Aorta (tissue), 5 donors: ENCODE data around the gene CDHR2. TPM values are rescaled to one million over a fixed set of nuclear protein-coding genes. Genes with fewer than 3 reads are reported as not detected.

ENCODE experiments used
- ATAC-seq: fragments of 200-7000 bp; cut with Tn5 transposase; one replicate; pipeline ENCODE4 v1.9.1; 2022; ENCODE audit warnings: moderate library complexity; ENCODE audit not compliant: low FRiP score
- DNase-seq, 2 donors: peaks; one replicate each; pipeline ENCODE4 v3.0.0-alpha.2; 2020
- H3K27ac ChIP-seq, 2 donors: one replicate each; pipeline ENCODE4 v1.5.1; 2013; ENCODE audit warnings: low read length in 2 of 2, mild to moderate bottlenecking in 2 of 2, moderate library complexity in 2 of 2, control low read depth in 1 of 2, inconsistent platforms in 1 of 2, low read depth in 1 of 2
- H3K27me3 ChIP-seq, 2 donors: one replicate each; pipeline ENCODE4 v1.6.1; 2013; ENCODE audit warnings: control low read depth in 1 of 2, low read length in 1 of 2, mild to moderate bottlenecking in 1 of 2, moderate library complexity in 1 of 2; ENCODE audit not compliant: insufficient read depth in 2 of 2, control insufficient read depth in 1 of 2
- H3K36me3 ChIP-seq, 2 donors: one replicate each; pipeline ENCODE4 v1.6.1; 2013; ENCODE audit warnings: control low read depth in 1 of 2, low read length in 1 of 2, mild to moderate bottlenecking in 1 of 2; ENCODE audit not compliant: insufficient read depth in 2 of 2, control insufficient read depth in 1 of 2
- H3K4me1 ChIP-seq, 2 donors: one replicate each; pipeline ENCODE4 v1.6.1; 2013; ENCODE audit warnings: low read length in 2 of 2, control low read depth in 1 of 2, mild to moderate bottlenecking in 1 of 2, moderate library complexity in 1 of 2; ENCODE audit not compliant: insufficient read depth in 2 of 2, control insufficient read depth in 1 of 2
- H3K4me3 ChIP-seq, 2 donors: one replicate each; pipeline ENCODE4 v1.5.1; 2013; ENCODE audit warnings: low read length in 2 of 2, control low read depth in 1 of 2, mild to moderate bottlenecking in 1 of 2
- H3K9me3 ChIP-seq: one replicate; pipeline ENCODE4 v1.6.1; 2013; ENCODE audit warnings: mild to moderate bottlenecking, low read length; ENCODE audit not compliant: control insufficient read depth
- WGBS, 2 donors: extraction: QIAGEN DNeasy Blood & Tissue Kit; methylation state at CpG; one replicate each; pipeline ENCODE4 v1.1.7; 2013; 5-methylcytosine and 5-hydroxymethylcytosine counted together
- intact Hi-C, 2 donors: fragments of 100-400 bp; cut with DNase I; formaldehyde crosslinking; loops; one replicate each; pipeline versions ENCODE4 v1.14.2 to v1.15.0; 2022
- polyA plus RNA-seq, 2 donors: library from polyadenylated mRNA; stranded (reverse); fragments of 200-250 nt; gene quantifications; one replicate each; pipeline ENCODE4 v1.2.3, GENCODE V29; 2013
- total RNA-seq, 2 donors: library from RNA; stranded (reverse); fragmentation: NEBNext Ultra II Directional; extraction: Animal tissue kit (Norgen Biotek cat#: 25700); gene quantifications; one replicate each; pipeline ENCODE4 v1.2.1, GENCODE V29; 2021
- donor health status: healthy with polysubstance abuse.
- donor health status: Bipolar disorder and iron deficiency.
- donor health status: DM: no; HTN: no; CAD: no.
- donor health status: DM: no; HTN: no; CAD: no.
- donor health status: DM: yes; HTN: yes; CAD: no.

CDHR2 gene
- total and polyA plus RNA-seq, 4 donors = 0.08 to 21.5 TPM; not detected in 2

DNA sequence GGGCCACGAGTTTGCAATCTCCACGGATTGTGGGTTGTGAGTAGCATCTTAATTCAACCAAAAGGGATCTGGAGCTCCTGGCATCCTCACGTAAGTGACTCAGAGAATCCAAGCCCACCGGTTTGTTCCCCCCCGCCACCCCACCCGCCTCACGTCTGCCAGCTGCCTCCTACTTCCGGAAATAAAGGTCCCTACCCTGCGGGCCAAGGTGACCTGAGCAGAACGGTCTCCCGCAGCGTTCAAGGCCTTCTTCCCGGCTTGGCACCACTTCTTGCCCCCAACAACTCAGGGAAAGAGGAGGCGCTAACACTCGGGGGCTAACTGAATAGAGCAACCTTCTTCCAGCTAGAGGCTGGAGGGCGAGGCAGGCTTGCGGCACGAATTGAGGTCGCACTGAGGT lies 69.6 kb downstream of the CDHR2 start:
- Histone ChIP-seq H3K27ac (no peak overlapping the region), H3K9me3 (no peaks in the 10 kb centered on the region), H3K36me3 (no peaks in the 10 kb centered on the region), H3K4me3 (no peak overlapping the region), H3K27me3 (peaks cover 0 to 2% of the 10 kb centered on the region in 2 donors), H3K4me1 (no peaks in the 10 kb centered on the region)
- 25 to 30% methylated on average over 19 of the region's 19 CpGs for WGBS, 2 donors
- DNase-seq = no peak
- ATAC-seq = no peak
- intact Hi-C loops = no loop called here

GRCh38 chr5:176619203-176619568 lies 70.0 kb downstream of the CDHR2 start:
- 2 to 3% methylated on average over 20 to 31 of the region's 31 CpGs for WGBS, 2 donors
- peaks cover 0 to 2% of the 10 kb centered on the region in 2 donors for H3K27me3 ChIP-seq

DNA sequence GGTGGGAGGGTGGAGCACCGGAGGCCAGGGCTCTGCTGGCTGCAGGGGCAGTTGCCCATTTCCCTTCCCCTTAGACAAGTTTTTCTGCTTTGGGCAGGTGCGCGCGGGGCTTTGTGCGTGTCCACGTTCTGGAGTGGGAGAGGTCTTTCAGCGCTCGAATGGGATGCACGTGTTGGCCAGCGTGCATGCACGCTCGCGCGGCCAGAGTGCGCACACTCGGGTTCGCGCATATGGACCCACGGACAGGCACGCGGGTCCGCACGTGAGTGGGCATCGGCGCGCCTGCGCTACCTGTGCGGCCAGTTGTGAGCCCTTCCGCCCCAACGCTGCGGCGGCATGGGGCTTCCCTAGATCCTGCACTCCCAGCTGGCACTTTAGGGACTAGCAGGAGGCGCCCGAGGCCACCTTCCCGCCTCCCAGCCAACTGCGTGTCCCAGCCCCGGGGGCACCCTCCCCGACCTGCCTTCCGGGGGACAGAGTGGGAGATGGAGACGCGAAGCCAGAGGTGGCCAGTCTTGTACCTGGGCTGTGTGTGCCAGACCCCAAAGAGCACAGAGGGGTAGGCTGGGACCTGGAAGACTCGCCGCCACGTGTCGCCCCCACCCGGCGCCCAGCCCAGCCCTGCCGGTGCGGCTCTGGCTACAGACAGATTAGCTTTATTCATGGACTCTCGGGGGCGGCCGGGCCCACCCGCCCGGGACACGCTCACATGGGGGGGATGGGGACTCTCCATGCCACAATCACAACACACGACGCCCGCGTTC lies 70.6 kb downstream of the CDHR2 start:
- no peaks in the 10 kb centered on the region for H3K9me3 ChIP-seq
- no peak for ATAC-seq
- no peak for DNase-seq
- no peak overlapping the region for H3K4me3 ChIP-seq
- H3K27ac ChIP-seq = no peak overlapping the region
- intact Hi-C loops = no loop called here
- no peaks in the 10 kb centered on the region for H3K4me1 ChIP-seq
- H3K27me3 ChIP-seq = peaks cover 0 to 2% of the 10 kb centered on the region in 2 donors
- H3K36me3 ChIP-seq = no peaks in the 10 kb centered on the region
- WGBS, 2 donors = 9 to 10% methylated on average over 58 to 59 of the region's 59 CpGs

More at GRCh38 chr5:176619203-176619568, 70.0 kb downstream of the CDHR2 start:
- Histone ChIP-seq H3K9me3 (no peaks in the 10 kb centered on the region), H3K27ac (no peak overlapping the region), H3K36me3 (no peaks in the 10 kb centered on the region), H3K4me3 (no peak overlapping the region), H3K4me1 (no peaks in the 10 kb centered on the region)
- intact Hi-C loops = no loop called here
- peak; percentile 74 to 84 for DNase-seq
- ATAC-seq = peak; percentile 71

GRCh38 chr5:176620333-176620981 lies 71.3 kb downstream of the CDHR2 start:
- H3K27ac ChIP-seq = no peak overlapping the region
- H3K4me1 ChIP-seq = no peaks in the 10 kb centered on the region
- no peaks in the 10 kb centered on the region for H3K9me3 ChIP-seq
- no peaks in the 10 kb centered on the region for H3K36me3 ChIP-seq
- intact Hi-C loops = no loop called here
- DNase-seq (no peak), ATAC-seq (peak; percentile 5)
- WGBS, 2 donors = 3 to 4% methylated on average over 32 of the region's 32 CpGs
- H3K27me3 ChIP-seq = peaks cover 0 to 2% of the 10 kb centered on the region in 2 donors
- H3K4me3 ChIP-seq = no peak overlapping the region

- no peak overlapping the region for H3K27ac ChIP-seq
- no peak overlapping the region for H3K4me3 ChIP-seq
- H3K4me1 ChIP-seq = no peaks in the 10 kb centered on the region
- no peak for ATAC-seq
- intact Hi-C loops = no loop called here
- DNase-seq = no peak
- no peaks in the 10 kb centered on the region for H3K36me3 ChIP-seq
- H3K27me3 ChIP-seq = peaks cover 0 to 2% of the 10 kb centered on the region in 2 donors
- H3K9me3 ChIP-seq = no peaks in the 10 kb centered on the region
- WGBS, 2 donors = 4 to 10% methylated on average over 13 of the region's 13 CpGs
Measured at GRCh38 chr5:176621661-176622079, 72.5 kb downstream of the CDHR2 start.

- no peaks in the 10 kb centered on the region for H3K9me3 ChIP-seq
- H3K27me3 ChIP-seq = peaks cover 0 to 2% of the 10 kb centered on the region in 2 donors
- intact Hi-C loops = no loop called here
- no peak overlapping the region for H3K27ac ChIP-seq
- 74 to 77% methylated on average over 4 of the region's 4 CpGs for WGBS, 2 donors
- no peaks in the 10 kb centered on the region for H3K36me3 ChIP-seq
- H3K4me1 ChIP-seq = no peaks in the 10 kb centered on the region
- no peak overlapping the region for H3K4me3 ChIP-seq
- no peak for ATAC-seq
- no peak for DNase-seq
Measured at GRCh38 chr5:176624142-176624541, 75.0 kb downstream of the CDHR2 start.

GRCh38 chr5:176624938-176625337 lies 75.8 kb downstream of the CDHR2 start:
- intact Hi-C loops = no loop called here
- no peak for ATAC-seq
- H3K9me3 ChIP-seq = no peaks in the 10 kb centered on the region
- no peak for DNase-seq
- no peak overlapping the region for H3K27ac ChIP-seq
- H3K27me3 ChIP-seq = peaks cover 0 to 2% of the 10 kb centered on the region in 2 donors
- H3K4me3 ChIP-seq = no peak overlapping the region
- no peaks in the 10 kb centered on the region for H3K4me1 ChIP-seq
- H3K36me3 ChIP-seq = no peaks in the 10 kb centered on the region
- 64 to 66% methylated on average over 9 of the region's 9 CpGs for WGBS, 2 donors

DNA sequence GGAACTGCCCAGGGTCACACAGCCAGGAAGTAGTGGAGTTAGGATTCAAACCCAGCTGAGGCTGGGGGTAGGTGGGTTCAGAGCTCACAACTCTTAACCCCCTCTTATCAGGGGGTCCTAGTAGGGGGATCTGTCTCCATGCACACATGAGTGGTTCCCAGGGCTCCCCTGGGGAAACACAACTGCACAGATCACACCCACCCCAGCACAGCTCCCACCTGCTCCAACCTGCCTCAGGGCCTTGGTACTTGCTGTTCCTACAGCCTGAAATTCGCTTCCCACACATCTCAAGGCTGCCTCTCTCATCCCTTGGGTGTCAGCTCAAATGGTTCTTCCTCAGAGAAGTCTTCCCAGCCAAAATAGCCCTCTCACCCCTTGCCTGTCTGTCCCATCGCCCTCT lies 76.4 kb downstream of the CDHR2 start:
- Histone ChIP-seq H3K4me3 (no peak overlapping the region), H3K27ac (no peak overlapping the region), H3K27me3 (peaks cover 0 to 2% of the 10 kb centered on the region in 2 donors), H3K9me3 (no peaks in the 10 kb centered on the region), H3K36me3 (no peaks in the 10 kb centered on the region), H3K4me1 (no peaks in the 10 kb centered on the region)
- WGBS, 2 donors = 83 to 93% methylated on average over 2 of the region's 2 CpGs
- ATAC-seq (no peak), DNase-seq (no peak)
- intact Hi-C loops = no loop called here
